SKM-1 treated with dmso at 0.1 percent for 144 hours (cell line): ENCODE results near the gene DAPK1.

Experiments
- DNase-seq: peaks from one replicate; lab custom pipeline; 2025; ENCODE audit not compliant: unreplicated experiment; lab: John Stamatoyannopoulos, UW

Gene DAPK1

GRCh38 chr9:87516222-87516925 lies 18.7 kb downstream of the DAPK1 start:
- peak; percentile 61 for DNase-seq

GRCh38 chr9:87516926-87517290 lies 19.2 kb downstream of the DAPK1 start:
- DNase-seq: no peak

- no peak for DNase-seq
Observed at GRCh38 chr9:87517732-87518131, 20.1 kb downstream of the DAPK1 start.

DNA sequence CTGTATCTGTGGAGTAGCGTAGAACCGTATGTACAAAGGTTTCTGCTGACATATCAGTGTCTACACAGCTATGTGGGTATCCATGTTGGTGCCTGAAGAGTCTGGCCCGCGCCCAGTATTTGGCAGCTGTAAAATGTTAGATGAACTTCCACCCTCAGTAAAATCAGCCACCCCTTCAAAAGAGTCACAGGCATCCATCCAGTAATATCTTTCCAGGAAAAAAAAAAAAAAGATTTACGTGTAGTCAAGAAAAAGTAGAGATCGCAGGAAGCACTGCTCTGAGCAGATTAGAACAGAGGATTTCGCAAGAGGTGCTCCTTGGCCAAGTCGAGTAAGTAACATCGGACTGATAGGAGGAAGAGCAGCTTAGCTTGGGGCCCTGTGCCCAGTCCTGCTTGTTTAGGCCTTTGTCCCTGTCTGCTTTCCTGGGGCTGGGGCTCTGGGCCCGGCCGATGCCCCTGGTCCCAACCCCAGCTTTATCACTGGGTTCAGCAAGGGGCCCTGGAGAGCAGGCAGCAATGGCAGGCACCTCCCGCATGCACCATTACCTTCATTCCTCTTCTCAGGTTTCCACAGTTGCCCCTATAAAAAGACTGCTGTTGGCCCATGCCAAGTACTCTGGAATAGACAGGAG lies 21.2 kb downstream of the DAPK1 start:
- peak; percentile 53 for DNase-seq

DNA sequence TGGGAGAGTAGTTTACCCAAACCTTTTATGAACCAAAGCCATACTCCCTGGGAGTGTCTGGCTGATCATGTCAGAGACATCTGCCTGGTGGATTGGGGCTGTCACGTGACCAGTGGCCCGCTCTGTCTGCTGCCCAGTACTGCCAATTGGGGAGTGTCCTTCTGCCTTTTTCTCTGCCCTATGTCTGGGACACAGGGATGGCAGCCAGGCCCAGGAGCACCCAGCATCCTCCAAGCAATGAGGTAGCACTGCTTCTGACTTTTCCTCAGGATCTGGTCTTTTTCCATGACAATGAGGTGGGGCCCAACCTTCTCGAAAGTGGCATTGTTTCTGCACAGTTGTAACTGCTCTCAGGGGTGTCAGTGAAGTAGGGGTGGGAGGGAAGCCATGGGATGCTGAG lies 21.8 kb downstream of the DAPK1 start:
- DNase-seq: no peak

DNA sequence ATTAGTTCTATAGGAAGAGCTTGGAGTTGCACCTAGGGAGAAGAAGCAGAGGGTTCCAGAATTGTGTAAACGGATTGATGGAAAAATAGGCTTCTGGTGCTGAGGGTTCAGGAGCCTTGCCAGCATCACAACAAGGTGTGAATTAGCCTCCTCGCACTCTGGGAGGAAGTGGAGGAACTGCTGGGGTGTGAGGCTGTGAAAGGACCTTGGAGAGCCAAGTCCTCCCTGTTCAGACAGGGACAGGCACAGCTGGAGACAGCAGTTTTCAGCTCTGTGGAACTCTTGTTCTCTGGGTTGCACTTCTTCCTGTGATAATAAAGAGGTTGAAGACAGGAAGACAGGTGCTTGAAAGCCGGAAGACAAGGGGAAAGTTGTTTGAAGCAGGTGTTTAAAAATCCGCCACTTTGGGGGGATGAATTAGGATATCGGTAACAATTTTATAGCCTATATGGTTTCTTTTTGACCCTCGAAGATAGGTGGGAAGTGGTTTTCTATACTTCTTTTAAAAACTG lies 22.6 kb downstream of the DAPK1 start:
- no peak for DNase-seq

- DNase-seq: no peak
Observed at GRCh38 chr9:87521834-87522233, 24.2 kb downstream of the DAPK1 start.

- DNase-seq: no peak
Observed at GRCh38 chr9:87524061-87524460, 26.4 kb downstream of the DAPK1 start.

- no peak for DNase-seq
Observed at GRCh38 chr9:87525546-87526303, 28.1 kb downstream of the DAPK1 start.

DNA sequence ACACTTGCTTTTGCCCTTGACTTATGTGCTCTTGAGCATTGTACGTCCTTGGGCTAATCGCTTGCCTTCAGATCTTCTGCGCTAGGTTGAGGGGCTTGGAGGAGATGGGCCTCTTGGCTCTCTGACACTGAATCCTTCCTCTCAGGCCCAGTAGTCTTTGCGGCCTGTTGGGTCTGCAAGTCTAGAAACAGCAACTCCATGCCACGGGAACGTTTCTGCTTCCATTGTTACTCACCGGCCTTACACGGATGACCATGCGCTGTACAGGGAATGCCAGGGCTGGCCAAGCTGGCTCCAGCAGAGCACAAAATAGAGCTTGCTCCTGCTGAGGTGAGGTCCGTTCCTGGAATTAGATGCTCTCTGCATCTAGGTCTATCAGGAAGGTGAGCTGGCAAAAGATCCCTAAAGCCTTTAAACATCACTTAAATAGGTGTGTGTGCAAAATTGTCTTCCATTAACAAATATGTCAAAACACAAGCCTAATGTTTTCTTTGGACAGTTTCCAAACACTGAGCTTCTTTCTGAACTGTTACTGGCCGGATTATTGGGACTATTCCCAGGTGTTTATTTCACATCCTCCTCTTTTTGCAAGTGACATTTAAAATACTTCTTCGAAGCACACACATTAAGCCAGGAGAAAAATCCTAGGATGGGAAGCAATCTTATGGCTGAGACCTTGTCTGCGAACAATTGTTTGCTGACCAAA lies 29.7 kb downstream of the DAPK1 start:
- DNase-seq: no peak

DNA sequence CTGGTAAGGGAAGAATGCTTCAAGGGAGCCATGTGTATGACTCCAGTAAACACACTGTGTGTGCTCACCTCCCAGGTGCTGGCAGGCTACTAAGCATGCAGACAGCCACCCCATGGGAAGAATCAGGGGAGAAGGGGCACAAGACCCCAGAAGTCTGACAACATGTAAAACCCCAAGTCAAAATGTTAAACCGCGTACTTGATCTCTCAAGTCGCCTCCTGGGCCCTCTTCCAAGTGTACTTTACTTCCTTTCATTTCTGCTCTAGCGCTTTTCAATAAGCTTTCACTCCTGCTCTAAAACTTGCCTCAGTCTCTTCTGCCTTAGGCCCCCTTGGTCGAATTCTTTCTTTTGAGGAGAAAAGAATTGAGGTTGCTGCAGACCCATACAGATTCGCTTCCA lies 31.3 kb downstream of the DAPK1 start:
- no peak for DNase-seq

DNA sequence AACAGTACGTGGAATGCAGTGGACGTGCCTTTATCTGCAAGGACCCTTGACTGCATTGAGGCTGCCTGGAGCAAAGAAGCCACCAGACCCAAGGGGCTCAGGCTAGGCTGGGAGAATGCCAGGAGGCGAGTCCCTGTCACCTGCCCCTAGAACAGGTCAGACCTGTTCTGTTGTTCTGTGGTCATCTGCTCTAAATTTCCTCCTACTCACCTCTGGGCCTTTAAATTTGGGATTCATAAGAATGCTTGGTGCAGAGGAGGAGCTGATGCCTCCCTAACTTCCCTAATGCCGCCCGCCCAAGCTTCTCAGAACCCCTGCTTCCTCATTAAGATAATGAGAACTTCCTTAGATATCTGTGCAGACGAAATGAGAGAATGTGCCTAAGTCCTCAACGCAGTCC lies 32.0 kb downstream of the DAPK1 start:
- DNase-seq: peak; percentile 25

DNA sequence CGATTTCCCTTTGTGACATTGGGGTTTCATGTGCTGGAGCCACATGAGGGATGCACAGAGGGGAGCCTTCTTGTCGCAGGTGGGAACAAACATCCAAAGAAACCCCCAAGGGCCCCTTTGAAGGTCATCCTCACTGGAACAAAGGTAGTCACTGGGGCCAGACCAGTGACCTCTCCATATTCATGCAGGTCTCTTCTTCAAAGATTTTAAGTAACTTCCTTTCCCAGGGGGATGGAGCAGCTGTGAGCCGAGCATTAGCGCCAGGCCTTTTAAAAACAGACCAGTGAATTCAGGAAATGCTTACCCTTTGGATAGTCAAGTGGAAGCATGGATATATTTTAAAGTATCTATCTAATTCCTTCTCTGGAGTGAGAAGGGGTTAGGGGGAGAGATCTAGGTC lies 33.0 kb downstream of the DAPK1 start:
- no peak for DNase-seq

GRCh38 chr9:87531370-87532295 lies 34.0 kb downstream of the DAPK1 start:
- DNase-seq: no peak

DNA sequence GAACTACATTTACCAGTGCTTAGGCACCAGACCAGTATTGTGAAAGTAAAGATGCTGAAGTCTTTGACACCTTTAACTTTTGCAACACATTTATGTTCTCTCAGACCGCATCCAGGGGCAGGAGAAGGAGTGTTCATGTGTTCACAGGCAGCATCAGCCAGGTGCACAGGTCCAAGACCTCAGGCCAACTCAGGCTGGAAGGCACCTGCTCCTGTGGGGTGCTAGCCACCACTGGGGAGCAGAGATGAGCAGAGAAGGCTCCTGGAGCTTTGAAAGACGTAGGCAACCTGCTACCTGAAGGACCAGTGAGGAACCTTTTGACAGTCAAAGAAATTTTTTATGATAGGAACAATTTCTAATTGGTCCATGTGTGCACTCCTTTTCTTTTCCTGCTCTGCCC lies 35.6 kb downstream of the DAPK1 start:
- no peak for DNase-seq

DNA sequence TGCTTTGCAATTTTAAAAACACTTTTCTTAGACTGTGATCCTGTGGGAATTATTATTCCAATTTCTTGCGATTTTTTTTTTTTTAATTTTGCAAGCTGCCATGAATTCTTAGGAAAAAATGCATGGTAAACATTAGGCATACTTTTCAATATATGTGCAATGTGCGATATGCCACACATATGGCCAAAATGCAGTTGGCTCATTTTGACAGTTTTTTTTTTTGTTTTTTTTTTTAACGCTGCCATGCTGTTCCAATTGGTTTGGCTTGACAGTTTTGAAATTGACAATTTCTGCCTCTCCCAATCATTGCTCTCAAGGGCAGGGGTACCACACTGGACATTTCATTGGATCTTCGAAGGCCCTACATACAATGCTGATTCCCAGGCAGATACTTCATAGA lies 36.4 kb downstream of the DAPK1 start:
- DNase-seq: no peak

GRCh38 chr9:87534957-87535356 lies 37.3 kb downstream of the DAPK1 start:
- DNase-seq: no peak

DNA sequence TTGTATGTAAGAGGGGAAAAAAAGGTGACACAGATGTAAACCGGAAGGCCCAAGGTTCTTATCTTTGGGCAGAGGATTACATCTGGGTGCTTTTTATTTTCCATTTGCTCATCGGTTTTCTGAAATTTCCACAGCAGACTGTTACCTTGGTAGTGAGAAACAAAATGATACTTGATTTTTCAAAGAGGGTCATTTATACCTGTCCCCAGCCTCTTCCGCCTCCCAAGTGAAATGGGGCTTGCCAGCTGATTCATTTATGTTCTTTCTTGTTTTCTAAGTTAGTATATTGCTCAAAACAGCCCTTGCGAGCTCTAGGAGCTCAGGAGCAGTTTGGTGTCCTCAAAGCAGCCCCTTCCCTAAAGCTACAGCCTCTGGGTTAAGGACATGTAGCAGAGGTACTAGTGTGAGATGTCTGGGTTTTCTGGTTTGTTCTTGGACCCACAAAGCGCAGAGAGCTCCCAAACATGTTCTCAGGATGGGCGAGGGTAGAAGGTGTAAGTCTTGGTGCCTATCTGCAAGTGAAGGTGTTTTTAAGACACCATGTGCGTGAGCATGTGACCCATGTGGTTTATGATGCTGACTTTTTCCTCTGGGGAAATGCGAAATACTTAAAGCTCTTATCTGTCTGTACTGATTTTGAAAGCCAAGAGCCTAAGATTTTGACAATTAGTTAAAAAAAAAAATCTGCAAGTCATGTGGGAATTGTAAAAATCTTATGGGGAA lies 38.3 kb downstream of the DAPK1 start:
- DNase-seq: no peak

- DNase-seq: no peak
Observed at GRCh38 chr9:87537625-87538024, 40.0 kb downstream of the DAPK1 start.
